SU-DHL-6 (cell line): ENCODE results near the gene PCARE.

Source experiments
- CTCF ChIP-seq: fragments of 200-600 bp; sonication (generic); IDR thresholded peaks from one replicate; pipeline ENCODE4 v1.5.1; 2017; ENCODE audit warnings: antibody characterized with exemption, mild to moderate bottlenecking, low read length, moderate library complexity; ENCODE audit not compliant: insufficient read depth, poor library complexity, severe bottlenecking
- EZH2phosphoT487 ChIP-seq: fragments of 200-600 bp; sonication (generic), shearing (Covaris generic); conservative IDR thresholded peaks from 2 replicates; pipeline ENCODE4 v1.6.1; 2018; ENCODE audit warnings: mild to moderate bottlenecking, antibody characterized with exemption, low read length, moderate library complexity, mixed read lengths

- TF ChIP-seq CTCF (no peak), EZH2phosphoT487 (no peak)
Observed at GRCh38 chr2:29060441-29060840, 13.9 kb downstream of the PCARE start.
